ENCODE measurements around the gene CDC42BPA. TPM values are rescaled to one million over a fixed set of nuclear protein-coding genes. Genes with fewer than 3 reads are reported as not detected.

CDC42BPA gene
- total RNA-seq, 1 experiment from 2014 or later: not detected

DNA sequence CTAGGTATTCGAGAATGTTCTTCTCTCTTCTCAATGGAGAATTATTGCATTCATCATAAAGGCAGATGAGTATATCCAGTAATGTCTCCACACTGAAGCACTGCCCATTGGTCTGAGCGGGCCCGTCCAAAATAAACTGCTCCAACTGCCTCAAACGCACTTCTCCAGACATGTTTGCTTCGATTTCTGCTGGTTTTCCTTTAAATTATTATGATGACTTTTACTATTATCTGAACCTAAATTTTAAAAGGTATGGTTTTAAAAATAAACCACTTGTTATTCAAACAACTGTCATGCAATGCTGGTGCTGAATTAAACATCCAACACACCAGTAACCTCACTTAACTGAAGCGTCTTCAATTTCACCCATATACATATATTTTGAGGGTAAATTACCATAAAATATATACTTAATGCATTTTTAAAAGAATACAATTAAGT is 1.3 kb downstream of the CDC42BPA start:
- Histone ChIP-seq H2AFZ (ENCODE audit: low read length) (no peak overlapping the region), H3K4me2 (ENCODE audit: low read depth, low read length, poor library complexity, severe bottlenecking) (no peak overlapping the region), H3K9me2 (replicated peaks; ENCODE audit: insufficient read depth, low read length) (no peaks in the 10 kb centered on the region), H3K4me3 (ENCODE audit: low read length) (no peak overlapping the region), H3K9me3 (ENCODE audit: low read length) (no peaks in the 10 kb centered on the region), H4K20me1 (ENCODE audit: insufficient read depth, low read depth, low read length) (no peaks in the 10 kb centered on the region), H3K9ac (ENCODE audit: low read length) (no peak overlapping the region), H3K4me1 (ENCODE audit: low read length) (no peaks in the 10 kb centered on the region), H3K79me2 (ENCODE audit: low read length) (no peaks in the 10 kb centered on the region), H3K27ac (ENCODE audit: low read length) (no peak overlapping the region), H3K36me3 (ENCODE audit: insufficient read depth, low read length) (no peaks in the 10 kb centered on the region), H3K27me3 (ENCODE audit: low read length) (no peaks in the 10 kb centered on the region)
- no peak for DNase-seq

DNA sequence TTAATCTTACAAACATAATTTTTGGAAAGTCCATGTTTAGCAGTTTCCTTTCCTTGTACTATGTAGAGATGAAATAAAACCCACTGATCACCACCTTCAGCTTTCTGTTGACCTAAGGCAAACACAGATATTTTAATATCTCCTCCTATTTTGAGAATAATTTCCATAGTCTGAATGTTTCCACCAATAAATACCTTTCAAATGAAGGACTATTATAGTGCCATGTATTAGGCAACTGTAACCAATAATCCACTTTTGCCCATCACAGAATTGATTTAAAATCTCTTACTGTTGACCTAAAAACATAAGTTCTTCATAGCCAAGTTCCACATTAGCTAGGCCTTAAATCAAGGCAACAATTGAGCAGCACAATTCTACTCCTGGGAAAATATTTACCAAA is 1.8 kb downstream of the CDC42BPA start:
- H3K4me1 ChIP-seq (ENCODE audit: low read length): no peaks in the 10 kb centered on the region
- no peaks in the 10 kb centered on the region for H3K9me2 ChIP-seq (replicated peaks; ENCODE audit: insufficient read depth, low read length)
- no peaks in the 10 kb centered on the region for H3K79me2 ChIP-seq (ENCODE audit: low read length)
- no peaks in the 10 kb centered on the region for H4K20me1 ChIP-seq (ENCODE audit: insufficient read depth, low read depth, low read length)
- no peak overlapping the region for H3K9ac ChIP-seq (ENCODE audit: low read length)
- no peaks in the 10 kb centered on the region for H3K9me3 ChIP-seq (ENCODE audit: low read length)
- no peak overlapping the region for H3K27ac ChIP-seq (ENCODE audit: low read length)
- H3K4me3 ChIP-seq (ENCODE audit: low read length): no peak overlapping the region
- no peaks in the 10 kb centered on the region for H3K36me3 ChIP-seq (ENCODE audit: insufficient read depth, low read length)
- H2AFZ ChIP-seq (ENCODE audit: low read length): no peak overlapping the region
- no peak for DNase-seq
- H3K4me2 ChIP-seq (ENCODE audit: low read depth, low read length, poor library complexity, severe bottlenecking): no peak overlapping the region
- H3K27me3 ChIP-seq (ENCODE audit: low read length): no peaks in the 10 kb centered on the region

DNA sequence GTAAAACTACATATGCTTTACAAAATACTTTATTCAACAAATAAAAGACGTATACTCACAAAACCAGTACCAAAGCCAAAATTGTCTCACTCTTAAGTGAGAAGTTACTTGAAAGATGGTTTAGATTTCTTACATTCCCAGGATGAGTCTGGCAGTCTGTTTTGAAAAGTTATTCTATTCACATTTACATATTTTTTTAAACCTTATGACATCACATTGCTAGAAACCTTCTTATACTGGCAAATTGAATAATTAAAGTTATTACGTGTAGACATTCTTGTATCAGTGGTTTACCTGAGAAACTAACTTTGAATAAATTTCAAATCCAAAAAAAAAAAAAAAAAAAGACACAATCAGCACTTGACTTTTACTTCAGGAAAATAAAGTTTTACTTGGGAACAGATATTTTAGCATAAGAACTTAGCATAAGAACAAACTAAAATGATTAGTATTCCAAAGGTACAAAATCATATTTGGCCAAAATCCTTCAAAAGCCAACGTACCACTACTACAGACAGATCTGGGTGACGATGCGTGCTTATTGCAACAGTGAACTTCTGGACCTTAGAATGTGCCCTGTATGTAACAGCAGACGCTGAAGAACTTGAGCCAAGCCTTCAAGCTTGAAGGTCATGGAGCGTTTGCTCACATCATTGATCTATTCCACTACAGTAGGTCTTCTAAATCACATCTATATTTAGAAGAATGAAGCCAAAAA is 2.5 kb downstream of the CDC42BPA start:
- no peak overlapping the region for H3K4me2 ChIP-seq (ENCODE audit: low read depth, low read length, poor library complexity, severe bottlenecking)
- DNase-seq: no peak
- H3K4me3 ChIP-seq (ENCODE audit: low read length): no peak overlapping the region
- H3K79me2 ChIP-seq (ENCODE audit: low read length): no peaks in the 10 kb centered on the region
- H3K9ac ChIP-seq (ENCODE audit: low read length): no peak overlapping the region
- H3K27me3 ChIP-seq (ENCODE audit: low read length): no peaks in the 10 kb centered on the region
- no peaks in the 10 kb centered on the region for H3K9me2 ChIP-seq (replicated peaks; ENCODE audit: insufficient read depth, low read length)
- no peak overlapping the region for H2AFZ ChIP-seq (ENCODE audit: low read length)
- no peaks in the 10 kb centered on the region for H4K20me1 ChIP-seq (ENCODE audit: insufficient read depth, low read depth, low read length)
- H3K4me1 ChIP-seq (ENCODE audit: low read length): no peaks in the 10 kb centered on the region
- no peaks in the 10 kb centered on the region for H3K36me3 ChIP-seq (ENCODE audit: insufficient read depth, low read length)
- no peak overlapping the region for H3K27ac ChIP-seq (ENCODE audit: low read length)
- H3K9me3 ChIP-seq (ENCODE audit: low read length): no peaks in the 10 kb centered on the region

DNA sequence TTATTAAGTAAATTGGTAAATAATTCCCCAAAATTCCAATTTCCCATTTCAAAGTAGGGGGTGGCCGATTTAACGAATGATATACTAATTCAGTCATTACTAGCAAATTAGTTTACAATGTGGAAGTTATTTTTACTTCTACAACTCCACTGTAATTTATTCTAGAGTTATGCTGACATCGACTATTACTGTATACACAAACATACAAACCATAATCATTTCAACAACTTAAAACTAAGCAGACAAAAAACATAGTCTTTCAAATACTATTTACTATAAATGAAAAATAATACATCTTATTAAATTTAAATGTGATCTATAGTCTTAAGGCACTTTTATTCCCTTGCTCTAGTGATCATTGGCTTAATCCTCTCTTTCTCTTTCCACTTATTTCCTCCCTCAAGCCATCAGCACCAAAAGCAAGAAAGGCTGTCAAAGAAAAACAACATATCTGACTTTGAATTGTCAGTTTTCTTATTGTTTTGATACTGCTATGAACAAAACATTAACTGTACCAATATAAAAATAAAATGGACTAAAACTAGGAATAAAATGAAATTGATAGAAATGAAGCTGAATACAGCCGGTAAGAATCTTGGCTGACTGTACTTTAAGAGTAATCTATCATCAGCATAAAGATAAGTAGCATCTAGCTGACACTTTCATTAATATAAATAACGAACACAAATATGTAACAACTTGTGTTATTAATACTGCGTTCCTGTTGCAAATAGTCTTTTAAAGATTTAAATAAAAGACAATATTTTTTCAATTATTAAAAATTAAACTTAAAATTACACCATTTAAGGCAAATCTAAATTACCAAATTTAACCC is 4.1 kb downstream of the CDC42BPA start:
- no peak overlapping the region for H3K4me2 ChIP-seq (ENCODE audit: low read depth, low read length, poor library complexity, severe bottlenecking)
- H3K4me1 ChIP-seq (ENCODE audit: low read length): no peaks in the 10 kb centered on the region
- no peaks in the 10 kb centered on the region for H3K9me2 ChIP-seq (replicated peaks; ENCODE audit: insufficient read depth, low read length)
- no peak overlapping the region for H3K9ac ChIP-seq (ENCODE audit: low read length)
- no peak overlapping the region for H2AFZ ChIP-seq (ENCODE audit: low read length)
- H3K4me3 ChIP-seq (ENCODE audit: low read length): no peak overlapping the region
- H3K79me2 ChIP-seq (ENCODE audit: low read length): no peaks in the 10 kb centered on the region
- DNase-seq: no peak
- no peaks in the 10 kb centered on the region for H4K20me1 ChIP-seq (ENCODE audit: insufficient read depth, low read depth, low read length)
- no peaks in the 10 kb centered on the region for H3K9me3 ChIP-seq (ENCODE audit: low read length)
- H3K36me3 ChIP-seq (ENCODE audit: insufficient read depth, low read length): no peaks in the 10 kb centered on the region
- H3K27ac ChIP-seq (ENCODE audit: low read length): no peak overlapping the region
- no peaks in the 10 kb centered on the region for H3K27me3 ChIP-seq (ENCODE audit: low read length)

DNA sequence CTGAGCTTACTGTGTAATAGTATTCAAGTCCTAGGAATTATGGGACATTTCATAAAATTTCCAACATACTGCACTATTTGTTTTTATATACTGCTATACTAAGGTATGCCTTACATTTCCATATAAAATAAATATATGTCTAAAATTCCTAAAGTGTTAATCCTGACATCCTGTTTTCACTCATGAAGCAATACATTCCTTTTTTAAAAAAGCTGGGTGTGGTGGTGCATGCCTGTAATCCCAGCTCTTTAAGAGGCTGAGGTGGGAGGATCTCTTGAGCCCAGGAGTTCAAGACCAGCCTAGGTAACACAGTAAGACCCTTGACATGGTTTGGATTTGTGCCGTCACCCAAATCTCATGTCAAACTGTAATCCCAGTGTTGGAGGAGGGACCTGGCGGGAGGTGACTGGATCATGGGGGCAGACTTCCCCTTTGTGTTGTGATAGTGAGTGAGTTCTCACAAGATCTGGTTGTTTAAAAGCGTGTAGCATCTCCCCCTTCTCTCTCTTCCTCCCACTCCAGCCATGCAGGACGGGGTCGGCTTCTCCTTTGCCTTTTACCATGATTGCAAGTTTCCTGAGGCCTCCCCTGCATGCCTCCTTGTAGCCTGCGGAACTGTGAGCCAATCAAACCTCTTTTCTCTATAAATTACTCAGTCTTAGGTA is 5.8 kb downstream of the CDC42BPA start:
- H3K4me3 ChIP-seq (ENCODE audit: low read length): no peak overlapping the region
- no peak overlapping the region for H3K4me2 ChIP-seq (ENCODE audit: low read depth, low read length, poor library complexity, severe bottlenecking)
- H3K27me3 ChIP-seq (ENCODE audit: low read length): no peaks in the 10 kb centered on the region
- no peaks in the 10 kb centered on the region for H3K79me2 ChIP-seq (ENCODE audit: low read length)
- no peak for DNase-seq
- H3K36me3 ChIP-seq (ENCODE audit: insufficient read depth, low read length): no peaks in the 10 kb centered on the region
- H3K9me3 ChIP-seq (ENCODE audit: low read length): no peaks in the 10 kb centered on the region
- no peaks in the 10 kb centered on the region for H3K4me1 ChIP-seq (ENCODE audit: low read length)
- no peak overlapping the region for H2AFZ ChIP-seq (ENCODE audit: low read length)
- no peaks in the 10 kb centered on the region for H3K9me2 ChIP-seq (replicated peaks; ENCODE audit: insufficient read depth, low read length)
- H3K27ac ChIP-seq (ENCODE audit: low read length): no peak overlapping the region
- H3K9ac ChIP-seq (ENCODE audit: low read length): no peak overlapping the region
- no peaks in the 10 kb centered on the region for H4K20me1 ChIP-seq (ENCODE audit: insufficient read depth, low read depth, low read length)

DNA sequence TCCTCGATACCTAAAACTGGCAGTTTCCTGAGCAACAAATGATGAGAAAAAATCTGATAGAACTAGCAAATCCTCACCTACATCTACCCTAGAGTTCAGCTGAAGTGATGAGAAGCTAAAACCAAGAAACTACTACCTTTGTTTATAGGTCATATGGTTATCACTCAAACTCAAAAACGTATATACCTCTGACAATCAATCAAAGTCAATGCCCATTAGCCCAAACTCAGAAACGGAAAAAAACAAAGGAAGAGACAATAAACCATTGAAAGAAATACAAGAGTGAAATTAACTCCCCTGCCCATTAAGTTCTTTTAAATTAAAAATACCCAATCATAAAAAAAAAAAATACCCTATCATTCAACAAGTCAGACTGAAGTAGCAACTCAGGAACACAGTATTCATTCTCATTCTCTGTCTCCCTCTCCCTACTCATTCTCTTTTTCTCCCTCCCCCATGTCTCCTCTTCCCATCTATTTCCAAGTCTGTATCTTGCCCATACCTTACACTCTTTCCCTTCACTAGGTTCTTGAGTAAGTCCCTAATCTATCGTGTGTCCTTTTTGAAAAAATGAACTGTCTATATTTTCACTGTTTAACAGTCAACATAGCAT is 6.8 kb downstream of the CDC42BPA start:
- no peak overlapping the region for H3K4me3 ChIP-seq (ENCODE audit: low read length)
- H3K4me1 ChIP-seq (ENCODE audit: low read length): no peaks in the 10 kb centered on the region
- no peaks in the 10 kb centered on the region for H4K20me1 ChIP-seq (ENCODE audit: insufficient read depth, low read depth, low read length)
- no peak overlapping the region for H3K27ac ChIP-seq (ENCODE audit: low read length)
- no peaks in the 10 kb centered on the region for H3K9me2 ChIP-seq (replicated peaks; ENCODE audit: insufficient read depth, low read length)
- DNase-seq: no peak
- no peak overlapping the region for H3K4me2 ChIP-seq (ENCODE audit: low read depth, low read length, poor library complexity, severe bottlenecking)
- no peaks in the 10 kb centered on the region for H3K27me3 ChIP-seq (ENCODE audit: low read length)
- no peaks in the 10 kb centered on the region for H3K9me3 ChIP-seq (ENCODE audit: low read length)
- no peak overlapping the region for H2AFZ ChIP-seq (ENCODE audit: low read length)
- no peaks in the 10 kb centered on the region for H3K36me3 ChIP-seq (ENCODE audit: insufficient read depth, low read length)
- no peaks in the 10 kb centered on the region for H3K79me2 ChIP-seq (ENCODE audit: low read length)
- H3K9ac ChIP-seq (ENCODE audit: low read length): no peak overlapping the region

DNA sequence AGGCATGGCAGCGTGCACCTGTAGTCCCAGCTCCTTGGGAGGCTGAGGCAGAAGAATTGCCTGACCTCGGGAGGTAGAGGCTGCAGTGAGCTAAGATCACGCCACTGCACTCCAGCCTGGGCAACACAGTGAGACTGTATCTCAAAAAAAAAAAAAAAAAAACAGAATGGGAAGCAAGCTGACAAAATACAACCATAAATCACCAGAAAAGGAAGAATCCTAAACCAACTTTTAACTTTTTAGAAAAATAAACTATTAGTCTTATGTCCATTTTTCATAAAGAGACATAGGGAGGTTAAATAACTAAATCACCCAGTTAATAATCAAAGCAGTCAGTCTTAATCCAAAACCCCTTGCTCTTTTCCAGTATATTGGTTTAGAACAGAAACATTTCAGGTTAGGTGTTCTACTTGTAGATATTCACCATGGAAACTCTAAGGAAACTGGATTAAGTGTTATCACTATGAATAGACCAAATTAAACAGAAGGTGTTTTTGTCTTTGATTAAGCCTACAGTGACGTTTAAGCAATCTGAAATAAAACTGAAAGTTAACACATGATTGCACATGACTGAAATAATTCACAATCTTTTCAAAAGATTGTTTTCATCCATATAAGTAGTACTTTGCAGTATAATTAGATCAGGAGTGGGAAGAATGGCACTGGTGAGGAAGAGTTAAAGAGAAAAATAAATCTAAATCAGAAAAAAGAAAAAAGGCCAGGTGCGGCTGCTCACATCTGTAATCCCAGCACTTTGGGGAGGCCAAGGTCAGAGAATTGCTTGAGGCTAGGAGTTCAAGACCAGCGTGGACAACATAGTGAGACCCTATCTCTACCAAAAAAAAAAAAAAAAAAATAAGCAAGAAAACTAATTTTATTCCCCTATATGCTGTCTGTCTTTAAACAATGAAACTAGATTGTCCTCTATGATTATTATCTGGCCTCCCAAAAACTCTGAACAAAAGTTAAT is 9.6 kb downstream of the CDC42BPA start:
- Histone ChIP-seq H3K4me2 (ENCODE audit: low read depth, low read length, poor library complexity, severe bottlenecking) (no peak overlapping the region), H3K79me2 (ENCODE audit: low read length) (no peaks in the 10 kb centered on the region), H3K36me3 (ENCODE audit: insufficient read depth, low read length) (no peaks in the 10 kb centered on the region), H3K27ac (ENCODE audit: low read length) (no peak overlapping the region), H3K27me3 (ENCODE audit: low read length) (no peaks in the 10 kb centered on the region), H3K4me3 (ENCODE audit: low read length) (no peak overlapping the region), H3K4me1 (ENCODE audit: low read length) (no peaks in the 10 kb centered on the region), H3K9me3 (ENCODE audit: low read length) (no peaks in the 10 kb centered on the region), H3K9me2 (replicated peaks; ENCODE audit: insufficient read depth, low read length) (no peaks in the 10 kb centered on the region), H4K20me1 (ENCODE audit: insufficient read depth, low read depth, low read length) (no peaks in the 10 kb centered on the region), H2AFZ (ENCODE audit: low read length) (no peak overlapping the region), H3K9ac (ENCODE audit: low read length) (no peak overlapping the region)
- DNase-seq: no peak
